ENCODE measurements around the gene MRPS6. TPM values are rescaled to one million over a fixed set of nuclear protein-coding genes. Genes with fewer than 3 reads are reported as not detected.

MRPS6 gene
- total and polyA plus RNA-seq, 2 of the 4 experiments (the other 2 are of a cell fraction) = 7.5 to 35.1 TPM

- H3K79me1 ChIP-seq (ENCODE audit: low read depth in 1 of 2, low read length in 2 of 2) = no peaks in the 10 kb centered on the region
- no peak overlapping the region for H2AK5ac ChIP-seq (ENCODE audit: low read depth, low read length)
- no peak overlapping the region for H3K4me2 ChIP-seq (ENCODE audit: low read depth, low read length)
- ChIA-PET POLR2A (ENCODE audit: unreplicated experiment) (no interaction called here), CTCF (no interaction called here)
- peak overlapping the region; percentile 15; the same call in 1 of the 2 replicates for H4K91ac ChIP-seq (ENCODE audit: insufficient read depth, low read depth, low read length)
- dilution Hi-C loops (cut with HindIII; ENCODE audit: low sequenced_read_pairs, unreplicated experiment) (no loop called here), intact Hi-C loops (cut with micrococcal nuclease) (no loop called here), in situ Hi-C loops (cut with MboI; ENCODE audit: low sequenced_read_pairs) (no loop called here)
- DNase-seq = no peak
- H3K27ac ChIP-seq (ENCODE audit: insufficient read depth, low read length) = no peak overlapping the region
- no peak overlapping the region for H2BK15ac ChIP-seq (ENCODE audit: low read depth, low read length)
- ATAC-seq (ENCODE audit: low read depth) = peak; percentile 37
- no peak overlapping the region for H3K23ac ChIP-seq (ENCODE audit: low read depth, low read length)
- no peak overlapping the region for H2AK9ac ChIP-seq (replicated peaks; ENCODE audit: low read depth, low read length, poor library complexity)
- H3K9me1 ChIP-seq (ENCODE audit: insufficient read depth, low read length) = no peaks in the 10 kb centered on the region
- WGBS, 2 experiments (ENCODE audit: extremely low coverage in 2 of 2, insufficient read length in 1 of 2) = no CpG with 5 or more reads among the region's 3 CpGs
- H4K5ac ChIP-seq (ENCODE audit: low read depth, low read length) = no peak overlapping the region
- peaks cover 20% of the 10 kb centered on the region for H3K27me3 ChIP-seq (ENCODE audit: control insufficient read depth, insufficient read depth, low read length)
- H3K9ac ChIP-seq (ENCODE audit: low read depth, low read length) = no peak overlapping the region
- no peak overlapping the region for H3K56ac ChIP-seq (ENCODE audit: extremely low read depth, insufficient read depth, low read length)
- no peak overlapping the region for H4K8ac ChIP-seq (ENCODE audit: low read depth in 2 of 2, low read length in 2 of 2)
- no peaks in the 10 kb centered on the region for H3K4me1 ChIP-seq (ENCODE audit: control insufficient read depth, insufficient read depth, low read length)
- BruUV-seq (replicated peaks) = no TSS peak
- no peak overlapping the region; the same call in 1 of the 2 replicates for H2BK120ac ChIP-seq (ENCODE audit: low read depth, low read length)
- H4K20me1 ChIP-seq (ENCODE audit: insufficient read depth, low read length) = no peaks in the 10 kb centered on the region
- TF ChIP-seq USF2 (IDR thresholded peaks at IDR 0.05; ENCODE audit: low read depth, low read length) = no peak
- no peak for TF ChIP-seq FOS (IDR thresholded peaks at IDR 0.05; ENCODE audit: low read depth, low read length)
- no peak overlapping the region for H3K4ac ChIP-seq (ENCODE audit: low read depth, low read length)
- no peak overlapping the region for H3K18ac ChIP-seq (ENCODE audit: low read depth, low read length)
- no peaks in the 10 kb centered on the region for H3K36me3 ChIP-seq (ENCODE audit: control insufficient read depth, insufficient read depth, low read length)
- H3K9me3 ChIP-seq (ENCODE audit: control insufficient read depth, insufficient read depth, low read length) = no peaks in the 10 kb centered on the region
- no peak overlapping the region for H2AFZ ChIP-seq (replicated peaks; ENCODE audit: low read length, poor library complexity)
- H3K4me3 ChIP-seq (ENCODE audit: insufficient read depth, low read depth, low read length) = no peak overlapping the region
- peak overlapping the region; percentile 2; the same call in 1 of the 2 replicates for H2BK20ac ChIP-seq (ENCODE audit: low read depth, low read length)
- H3K14ac ChIP-seq (replicated peaks; ENCODE audit: low read depth, low read length) = no peak overlapping the region
- no peak overlapping the region for H2BK5ac ChIP-seq (ENCODE audit: low read depth, low read length, poor library complexity, severe bottlenecking)
Observed at GRCh38 chr21:34065027-34065426, 8.4 kb upstream of the MRPS6 start.
